Osteocyte (in vitro differentiated cells): ENCODE results near the gene CDA. TPM values are rescaled to one million over a fixed set of nuclear protein-coding genes. Genes with fewer than 3 reads are reported as not detected.

ENCODE experiments used
- DNase-seq: peaks from one replicate; pipeline ENCODE4 v3.0.0; 2021; ENCODE audit warnings: mixed read lengths; ENCODE audit not compliant: unreplicated experiment; ENCODE audit errors: extremely low spot score
- H3K27ac Mint-ChIP-seq: one replicate; pipeline ENCODE4 v1.8.0; 2021; ENCODE audit warnings: mild to moderate bottlenecking, mixed read lengths; ENCODE audit not compliant: unreplicated experiment
- H3K27me3 Mint-ChIP-seq: one replicate; pipeline ENCODE4 v1.8.0; 2021; ENCODE audit warnings: mixed read lengths; ENCODE audit not compliant: unreplicated experiment
- H3K36me3 Mint-ChIP-seq: one replicate; pipeline ENCODE4 v1.8.0; 2021; ENCODE audit warnings: mixed read lengths; ENCODE audit not compliant: unreplicated experiment
- H3K4me1 Mint-ChIP-seq: one replicate; pipeline ENCODE4 v1.8.0; 2021; ENCODE audit warnings: mixed read lengths; ENCODE audit not compliant: unreplicated experiment
- H3K4me3 Mint-ChIP-seq: one replicate; pipeline ENCODE4 v1.8.0; 2021; ENCODE audit warnings: mild to moderate bottlenecking, moderate library complexity, mixed read lengths; ENCODE audit not compliant: unreplicated experiment
- H3K9me3 Mint-ChIP-seq: one replicate; pipeline ENCODE4 v1.8.0; 2021; ENCODE audit warnings: mixed read lengths; ENCODE audit not compliant: unreplicated experiment
- CTCF ChIP-seq: fragments of 200-600 bp; sonication (generic); IDR thresholded peaks from 2 replicates; pipeline ENCODE4 v1.5.0; 2021; ENCODE audit warnings: antibody characterized with exemption, mild to moderate bottlenecking, moderate library complexity
- total RNA-seq: library from RNA; stranded (reverse); gene quantifications from 2 replicates; pipeline ENCODE4 v1.2.1, GENCODE V29; 2021

The CDA gene
- total RNA-seq, 1 donor from 2014 or later = not detected

GRCh38 chr1:20660847-20661206 lies 71.9 kb downstream of the CDA start:
- no peak for DNase-seq
- no peak for TF ChIP-seq CTCF
- H3K27me3 Mint-ChIP-seq = no peaks in the 10 kb centered on the region
- peak overlapping the region; percentile 99 for H3K4me3 Mint-ChIP-seq
- peaks cover 29% of the 10 kb centered on the region for H3K4me1 Mint-ChIP-seq
- no peaks in the 10 kb centered on the region for H3K9me3 Mint-ChIP-seq
- H3K27ac Mint-ChIP-seq = peak overlapping the region; percentile 91
- H3K36me3 Mint-ChIP-seq = peaks cover 22% of the 10 kb centered on the region

- H3K4me1 Mint-ChIP-seq = peaks cover 29% of the 10 kb centered on the region
- peak within 1 kb of the TSS; percentile 99 for H3K4me3 Mint-ChIP-seq
- peak within 1 kb of the TSS; percentile 91 for H3K27ac Mint-ChIP-seq
- DNase-seq = peak; percentile 98
- peak; percentile 61 for TF ChIP-seq CTCF
- H3K9me3 Mint-ChIP-seq = no peaks in the 10 kb centered on the region
- H3K36me3 Mint-ChIP-seq = peaks cover 18% of the 10 kb centered on the region
- H3K27me3 Mint-ChIP-seq = no peaks in the 10 kb centered on the region
Observed at GRCh38 chr1:20661207-20662109, 72.6 kb downstream of the CDA start, which contains the start of gene DDOST. TSS of gene DDOST (minus strand) at chr1:20661369. CDS start at chr1:20661350, 19 bp downstream.

GRCh38 chr1:20662110-20662475 lies 73.2 kb downstream of the CDA start:
- peak overlapping the region; percentile 99 for H3K4me3 Mint-ChIP-seq
- H3K36me3 Mint-ChIP-seq = peaks cover 11% of the 10 kb centered on the region
- no peak for TF ChIP-seq CTCF
- peak overlapping the region; percentile 91 for H3K27ac Mint-ChIP-seq
- H3K4me1 Mint-ChIP-seq = peaks cover 29% of the 10 kb centered on the region
- no peaks in the 10 kb centered on the region for H3K9me3 Mint-ChIP-seq
- DNase-seq = no peak
- no peaks in the 10 kb centered on the region for H3K27me3 Mint-ChIP-seq

DNA sequence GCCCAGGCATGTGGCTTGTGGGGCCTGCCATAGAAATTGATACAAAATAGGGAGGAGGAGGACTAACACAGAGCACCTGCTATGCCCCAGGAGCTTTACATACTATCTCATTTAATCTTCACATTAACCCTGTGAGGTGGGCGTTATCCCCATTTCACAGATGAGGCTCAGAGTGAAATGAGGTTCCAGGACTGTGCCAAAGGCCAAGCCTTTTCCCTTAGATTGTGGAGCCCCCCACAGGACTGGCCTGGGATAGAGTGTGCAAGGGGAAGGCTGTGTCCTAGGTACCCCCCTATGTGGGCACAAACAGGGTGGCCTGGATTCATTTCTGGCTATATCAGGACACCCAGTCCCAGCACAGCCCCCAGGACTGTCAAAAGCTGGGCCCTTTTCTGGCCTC lies 74.5 kb downstream of the CDA start:
- Mint-ChIP-seq H3K4me1 (peaks cover 29% of the 10 kb centered on the region), H3K36me3 (peaks cover 5% of the 10 kb centered on the region), H3K27ac (no peak overlapping the region), H3K4me3 (peak overlapping the region; percentile 99), H3K27me3 (no peaks in the 10 kb centered on the region), H3K9me3 (no peaks in the 10 kb centered on the region)
- TF ChIP-seq CTCF = no peak
- DNase-seq = no peak

DNA sequence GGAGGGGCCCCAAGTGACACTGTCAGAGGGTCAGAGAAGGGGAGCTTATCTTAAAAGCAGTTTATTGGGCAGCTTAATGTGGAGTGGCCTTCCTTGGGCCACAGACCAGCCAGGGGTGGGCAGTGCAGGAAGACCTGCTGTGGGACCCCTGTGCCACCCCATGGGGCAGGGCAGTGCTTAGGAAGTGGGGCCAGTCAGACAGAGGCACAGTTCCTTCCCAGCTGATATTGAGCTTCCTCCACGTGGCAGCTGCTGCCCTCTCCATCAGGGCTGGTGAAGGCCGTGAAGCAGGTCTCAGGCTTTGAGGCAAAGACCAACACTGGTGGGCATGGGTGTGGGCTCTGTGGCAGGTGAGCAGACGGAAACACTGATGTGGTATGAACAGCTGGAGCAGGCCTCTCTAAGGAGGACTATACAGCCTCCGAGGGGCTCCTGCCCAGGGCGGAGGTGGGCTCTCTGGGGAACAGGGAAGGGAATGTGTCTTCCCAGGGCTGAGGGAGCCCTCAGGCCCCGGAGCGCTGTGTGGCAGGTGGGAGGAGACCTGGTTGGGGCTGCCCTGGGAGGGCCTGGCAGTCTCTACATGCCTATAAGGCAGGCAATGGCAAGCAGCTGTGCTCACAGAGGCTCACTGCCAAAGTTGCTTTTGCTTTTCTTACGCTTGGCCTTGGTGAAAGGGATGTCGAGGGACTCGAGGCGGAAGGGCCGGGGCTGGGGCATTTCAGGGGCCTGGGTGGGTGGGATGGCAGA lies 75.2 kb downstream of the CDA start:
- Mint-ChIP-seq H3K36me3 (peaks cover 3% of the 10 kb centered on the region), H3K9me3 (no peaks in the 10 kb centered on the region), H3K27ac (no peak overlapping the region), H3K4me3 (no peak overlapping the region), H3K27me3 (no peaks in the 10 kb centered on the region), H3K4me1 (peaks cover 28% of the 10 kb centered on the region)
- TF ChIP-seq CTCF = no peak
- no peak for DNase-seq
